Heart left ventricle (tissue), 13 donors: ENCODE results near the gene ACAP3.

Experiments used
- POLR2A ChIP-seq, 2 donors: fragments of 450-650 bp; IDR thresholded peaks; one replicate each; pipeline ENCODE4 v1.6.1; 2017; ENCODE audit warnings: antibody characterized with exemption in 2 of 2, mild to moderate bottlenecking in 2 of 2, moderate library complexity in 2 of 2
- TF ChIP-seq, protein P1 (sequence below), 12 donors: fragments of 200-600 bp; sonication (generic) in 4 of 12; IDR thresholded peaks; one replicate each; pipeline versions ENCODE4 v1.5.0 to v1.8.0; 2018 to 2022; ENCODE audit warnings: antibody characterized with exemption in 12 of 12, mild to moderate bottlenecking in 5 of 12
- donor health status: ischemic (EF 13 %, LVEDD 7.1; RV severe dilation, severe dysfunction).
- donor health status: DM: no; HTN: yes; CAD: no.
- donor health status: DM: no; HTN: no; CAD: no.
- donor health status: ischemic (EF 25% LVEDD 6.9; RV normal size, moderate dysfunction).
- donor health status: ischemic (EF 25% LVEDD 5.7; RV mildly dilated, moderate dysfunction).
- donor health status: ischemic (EF 35%, LVEDD 5.7; RV mildly dilated, moderate dysfunction).
- donor health status: nonischemic (EF 11% LVEDD 7.7; RV severe dilation, severe dysfunction).
- donor health status: DM: yes; HTN: yes; CAD: no.
- donor health status: PGD.
- donor health status: ischemic (EF 29% LVEDD 5.4; RV normal size, mild dysfunction).
- donor health status: nonischemic (EF 23%, LVEDD 6.1; RV moderate dilation, normal function).

DNA sequence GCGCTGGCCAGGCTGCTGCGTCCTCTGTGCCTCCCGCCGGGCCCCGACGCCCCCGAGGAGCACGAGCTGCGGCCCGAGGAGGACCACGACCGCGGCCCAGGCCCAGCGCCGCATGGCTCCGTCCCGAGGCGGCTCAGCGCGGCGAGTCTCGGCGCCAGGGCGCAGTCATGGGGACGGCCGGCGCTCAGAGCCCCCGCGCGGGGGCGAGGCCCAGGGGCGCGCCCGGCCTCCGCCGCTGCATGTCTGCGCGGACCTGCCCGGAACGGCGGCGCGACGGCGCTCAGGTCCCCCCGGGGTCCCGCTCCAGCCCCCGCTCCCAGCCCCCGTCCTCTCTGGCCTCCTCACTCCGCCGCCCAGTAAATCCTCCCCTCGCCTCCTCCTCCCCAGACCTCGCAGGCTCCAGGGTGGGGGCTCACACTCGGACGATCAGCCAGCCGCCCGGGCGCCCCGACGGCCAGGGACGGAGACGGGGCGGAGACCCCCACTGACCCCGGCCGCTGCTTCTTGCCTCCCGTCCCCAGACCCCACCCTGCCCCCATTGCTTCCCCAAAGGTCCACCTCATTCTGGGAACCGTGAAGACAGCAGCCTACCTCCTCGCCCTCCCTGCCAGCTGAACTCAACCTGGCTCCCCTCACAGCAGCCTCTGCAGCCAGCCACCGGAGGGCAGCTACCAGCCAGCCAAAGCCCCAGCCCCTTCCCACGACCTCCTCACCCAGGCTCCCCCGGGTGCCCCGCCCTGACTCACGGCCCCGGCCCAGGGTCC is 61.0 kb downstream of the ACAP3 start, which contains the start of gene C1QTNF12:
- TF ChIP-seq, protein P1, sequence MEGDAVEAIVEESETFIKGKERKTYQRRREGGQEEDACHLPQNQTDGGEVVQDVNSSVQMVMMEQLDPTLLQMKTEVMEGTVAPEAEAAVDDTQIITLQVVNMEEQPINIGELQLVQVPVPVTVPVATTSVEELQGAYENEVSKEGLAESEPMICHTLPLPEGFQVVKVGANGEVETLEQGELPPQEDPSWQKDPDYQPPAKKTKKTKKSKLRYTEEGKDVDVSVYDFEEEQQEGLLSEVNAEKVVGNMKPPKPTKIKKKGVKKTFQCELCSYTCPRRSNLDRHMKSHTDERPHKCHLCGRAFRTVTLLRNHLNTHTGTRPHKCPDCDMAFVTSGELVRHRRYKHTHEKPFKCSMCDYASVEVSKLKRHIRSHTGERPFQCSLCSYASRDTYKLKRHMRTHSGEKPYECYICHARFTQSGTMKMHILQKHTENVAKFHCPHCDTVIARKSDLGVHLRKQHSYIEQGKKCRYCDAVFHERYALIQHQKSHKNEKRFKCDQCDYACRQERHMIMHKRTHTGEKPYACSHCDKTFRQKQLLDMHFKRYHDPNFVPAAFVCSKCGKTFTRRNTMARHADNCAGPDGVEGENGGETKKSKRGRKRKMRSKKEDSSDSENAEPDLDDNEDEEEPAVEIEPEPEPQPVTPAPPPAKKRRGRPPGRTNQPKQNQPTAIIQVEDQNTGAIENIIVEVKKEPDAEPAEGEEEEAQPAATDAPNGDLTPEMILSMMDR (IDR thresholded peaks at IDR 0.05) = no peak
- no peak for TF ChIP-seq POLR2A (IDR thresholded peaks at IDR 0.05)
